GDM1 (cell line): ENCODE measurements around the gene AGPAT1.
"Not testable (repeated sequence)": the region's sequence is repeated elsewhere in the genome, so short reads cannot be mapped to it uniquely, and the experiment has no call there.

Experiments
- DNase-seq: peaks from one replicate; lab custom pipeline; 2025; lab: John Stamatoyannopoulos, UW

AGPAT1 gene

GRCh38 chr6:32148289-32149091, 27.4 kb downstream of the AGPAT1 start:
- no peak for DNase-seq

- no peak for DNase-seq
Measured at GRCh38 chr6:32147401-32148132, 28.3 kb downstream of the AGPAT1 start.

GRCh38 chr6:32146687-32147086, 29.2 kb downstream of the AGPAT1 start:
- no peak for DNase-seq

GRCh38 chr6:32146287-32146686, 29.6 kb downstream of the AGPAT1 start:
- DNase-seq: no peak

GRCh38 chr6:32144238-32144637, 31.6 kb downstream of the AGPAT1 start:
- not testable (repeated sequence) for DNase-seq

- DNase-seq: no peak
Measured at GRCh38 chr6:32140420-32141046, 35.4 kb downstream of the AGPAT1 start.

GRCh38 chr6:32139590-32139989, 36.3 kb downstream of the AGPAT1 start:
- DNase-seq: no peak

GRCh38 chr6:32137454-32137853, 38.4 kb downstream of the AGPAT1 start:
- no peak for DNase-seq

- no peak for DNase-seq
Measured at GRCh38 chr6:32133786-32134185, 42.1 kb downstream of the AGPAT1 start.

- no peak for DNase-seq
Measured at GRCh38 chr6:32132110-32132509, 43.8 kb downstream of the AGPAT1 start.

- no peak for DNase-seq
Measured at GRCh38 chr6:32131439-32131948, 44.4 kb downstream of the AGPAT1 start.

- DNase-seq: no peak
Measured at GRCh38 chr6:32129297-32130088, 46.4 kb downstream of the AGPAT1 start.

GRCh38 chr6:32128751-32129296, 47.1 kb downstream of the AGPAT1 start:
- no peak for DNase-seq

- DNase-seq: peak; percentile 98
Measured at GRCh38 chr6:32127717-32128592, 47.9 kb downstream of the AGPAT1 start, which contains the start of gene ATF6B. TSS of gene ATF6B (minus strand) at chr6:32128246. CDS start at chr6:32128207, 39 bp downstream.

- no peak for DNase-seq
Measured at GRCh38 chr6:32127409-32127716, 48.5 kb downstream of the AGPAT1 start.

- DNase-seq: no peak
Measured at GRCh38 chr6:32126880-32127279, 49.0 kb downstream of the AGPAT1 start.

GRCh38 chr6:32123681-32124080, 52.2 kb downstream of the AGPAT1 start:
- DNase-seq: no peak

GRCh38 chr6:32120573-32121059, 55.3 kb downstream of the AGPAT1 start:
- no peak for DNase-seq

GRCh38 chr6:32118782-32119628, 56.9 kb downstream of the AGPAT1 start:
- peak; percentile 54 for DNase-seq
